Activated effector memory CD4-positive, alpha-beta T cell treated with anti-CD3 and anti-CD28 coated beads, Interleukin-2, amount 50 U/mL, for 16 hours (primary cell): ENCODE data around the gene MSI2.

Experiments
- DNase-seq: peaks from one replicate; pipeline ENCODE4 v3.0.0-alpha.2; 2020

The MSI2 gene

DNA sequence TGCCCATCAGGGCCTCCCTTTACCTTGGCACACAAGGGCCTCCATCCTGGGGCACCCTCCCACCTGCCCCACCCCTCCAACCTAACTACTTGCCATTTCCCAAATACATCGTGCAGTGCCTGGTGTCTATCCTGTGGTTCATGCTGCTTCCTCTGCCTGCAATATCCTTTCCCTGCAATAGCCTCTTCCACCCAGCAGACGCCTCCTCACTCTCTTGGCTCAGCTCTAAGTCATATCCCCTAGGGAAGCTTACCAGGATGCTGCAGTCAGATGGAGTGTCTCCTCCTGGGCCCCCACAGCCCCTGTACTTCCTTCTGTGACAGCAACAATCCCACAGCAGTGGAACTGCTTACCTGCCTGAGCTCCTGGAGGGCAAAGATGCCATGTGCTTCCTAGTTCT is 452.1 kb downstream of the MSI2 start:
- DNase-seq, result peak; percentile 41

DNA sequence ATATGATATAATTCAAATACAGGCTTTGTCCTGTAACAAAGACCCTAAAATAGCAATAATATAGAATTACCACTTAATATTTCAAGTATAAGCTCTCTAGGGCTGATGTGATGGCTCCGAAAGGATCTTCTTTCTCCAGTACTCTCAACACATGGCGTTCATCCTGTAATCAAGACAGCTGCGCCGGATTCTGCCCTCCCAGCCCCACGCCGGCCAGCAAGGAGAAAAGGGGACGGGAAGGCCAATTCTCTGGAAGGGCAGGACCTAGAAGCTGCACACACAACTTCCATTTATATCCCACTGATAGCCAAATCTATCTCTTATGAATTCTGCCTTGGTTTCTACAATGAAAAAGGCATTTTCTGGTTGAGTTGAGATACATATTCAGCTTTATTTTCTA is 456.8 kb downstream of the MSI2 start:
- DNase-seq, result no peak

DNA sequence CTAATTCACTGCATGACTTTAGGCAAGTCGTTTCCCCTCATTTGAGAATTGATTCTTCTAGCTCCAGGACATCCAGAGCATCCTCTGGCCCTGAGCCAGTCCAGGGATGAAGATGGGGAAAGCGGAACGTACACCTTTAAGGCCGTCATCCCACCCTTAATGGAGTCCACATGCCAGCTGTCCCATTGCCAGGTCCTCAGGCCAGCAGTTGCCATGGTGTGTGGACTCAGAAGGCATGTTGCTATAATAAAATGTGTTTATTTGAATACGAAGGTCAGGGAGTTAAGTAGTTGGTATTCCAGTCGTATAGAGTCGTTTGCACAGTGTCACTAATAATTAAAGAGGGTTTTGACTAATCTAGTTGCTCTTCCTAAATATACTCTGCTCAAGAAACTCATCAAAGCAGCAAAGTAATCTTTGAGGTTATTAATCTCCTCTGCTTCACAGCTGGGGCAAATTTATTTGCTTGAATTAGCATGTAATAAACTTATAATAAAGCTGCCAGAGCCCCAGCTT is 458.4 kb downstream of the MSI2 start:
- no peak for DNase-seq

DNA sequence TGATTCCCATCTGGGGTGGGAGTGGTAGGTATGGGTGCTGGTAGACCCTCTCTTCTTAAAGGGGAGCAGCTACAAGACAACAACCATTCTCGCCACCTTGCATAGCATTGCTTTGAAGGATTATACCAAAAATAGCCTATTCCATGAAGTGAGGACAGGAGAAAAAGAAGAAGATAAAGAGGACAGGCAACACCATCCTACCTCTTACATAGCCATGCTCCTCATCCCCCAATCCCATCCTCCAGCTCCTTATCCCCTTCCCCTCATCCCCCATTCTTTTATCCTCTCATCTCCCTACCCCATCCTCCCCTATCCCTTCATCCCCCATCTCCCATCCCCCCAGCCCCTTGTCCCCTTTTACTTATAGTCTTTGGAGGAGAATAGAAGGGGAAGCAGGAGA is 459.7 kb downstream of the MSI2 start:
- no peak for DNase-seq

DNA sequence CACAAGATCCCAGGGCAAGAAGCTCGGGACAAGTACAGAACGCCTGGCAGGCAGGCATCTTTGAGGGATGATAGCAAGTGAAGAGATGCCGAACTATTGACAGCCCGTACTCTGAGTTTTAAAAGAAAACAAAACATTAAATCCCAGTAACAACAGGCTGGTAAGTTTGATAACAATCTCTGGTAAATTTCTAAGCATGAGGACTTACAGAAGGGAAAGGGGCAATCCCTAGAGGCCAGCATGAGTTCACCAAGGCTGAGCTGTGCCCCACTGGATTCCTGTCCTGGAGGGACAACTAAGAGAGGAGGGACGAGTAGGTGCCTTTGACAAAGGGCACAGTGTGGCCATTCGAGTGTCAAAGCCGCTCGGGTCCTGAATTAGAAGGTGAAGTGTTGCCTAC is 462.6 kb downstream of the MSI2 start:
- DNase-seq, result no peak

DNA sequence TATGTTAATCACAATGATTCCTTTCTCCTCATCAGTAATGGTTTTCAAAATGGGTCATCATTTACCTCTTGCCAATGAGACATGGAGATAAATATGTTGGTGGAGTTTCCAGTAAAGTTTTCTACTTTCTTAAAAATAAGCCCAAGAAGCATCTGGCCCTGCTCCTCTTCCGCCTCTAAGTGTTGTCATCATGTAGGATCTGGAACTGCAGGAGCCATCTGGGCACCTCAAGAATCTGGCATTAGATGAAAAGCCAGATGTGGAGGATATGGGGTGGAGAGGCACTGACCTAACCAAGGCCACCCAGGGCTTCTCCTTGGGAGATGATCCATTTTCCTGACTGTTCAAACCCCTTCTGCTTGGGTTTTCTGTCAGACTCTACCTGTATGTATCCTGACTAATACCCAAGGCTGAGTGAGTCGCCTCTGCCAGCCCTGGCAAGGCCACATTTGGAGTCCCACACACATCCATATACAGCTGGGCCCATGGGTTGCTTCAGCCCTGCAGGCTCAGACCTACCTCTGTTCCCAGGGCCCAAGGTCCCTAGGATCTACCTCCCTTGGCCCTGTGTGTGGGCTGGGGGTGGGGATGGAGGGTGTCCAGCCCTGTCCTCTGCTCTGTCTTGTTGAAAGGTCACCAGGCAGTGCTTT is 464.2 kb downstream of the MSI2 start:
- DNase-seq, result peak; percentile 53

DNA sequence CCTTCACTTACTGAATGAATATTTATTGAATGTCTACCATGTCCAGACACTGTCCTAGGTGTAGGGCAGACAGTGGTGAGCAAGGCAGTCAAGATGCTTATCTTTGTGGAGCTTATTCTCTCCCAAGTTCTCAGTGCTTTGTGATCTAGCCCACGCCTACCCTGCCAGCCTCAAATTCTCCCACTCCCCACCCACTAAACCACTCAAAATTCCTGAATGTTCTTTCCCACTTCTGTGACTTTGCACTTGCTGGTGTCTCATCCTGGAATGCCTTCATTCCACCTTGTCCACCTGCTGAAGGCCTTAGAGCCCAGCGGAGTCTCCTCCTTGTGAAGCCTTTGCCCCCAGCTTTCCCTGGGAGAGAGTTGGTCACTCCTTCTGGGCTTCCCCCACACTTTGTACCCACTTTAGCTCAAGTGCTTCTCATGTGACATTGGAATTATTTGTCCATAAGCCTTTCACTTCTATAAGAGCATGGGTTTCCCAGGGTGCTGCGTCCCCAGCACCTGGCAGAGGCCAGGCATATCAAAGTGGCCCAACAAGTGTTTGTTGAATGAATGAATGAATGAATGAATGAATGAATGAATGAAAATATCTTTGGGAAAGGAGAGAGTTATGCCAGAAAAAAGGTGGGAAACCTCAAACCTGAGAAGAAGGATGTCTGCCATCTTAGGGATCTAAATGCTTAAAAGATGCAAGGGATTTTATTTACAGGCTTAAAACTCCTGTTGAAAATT is 465.8 kb downstream of the MSI2 start:
- DNase-seq, result no peak

DNA sequence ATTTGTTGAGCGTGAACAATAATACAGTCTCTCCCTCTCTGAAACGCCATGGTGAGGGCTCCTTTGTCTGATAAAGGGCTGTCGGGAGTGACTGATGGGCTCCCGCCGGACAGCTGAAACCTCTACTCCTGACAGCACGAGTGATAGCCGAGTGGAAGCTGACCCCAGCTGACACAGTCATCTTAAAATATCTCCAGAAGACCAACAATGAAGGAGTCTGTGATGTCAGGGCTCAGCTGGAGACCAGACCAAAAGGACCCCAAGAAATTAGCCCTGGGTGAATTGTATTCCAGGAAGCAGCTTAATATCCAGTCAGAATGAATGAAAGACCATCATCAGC is 466.4 kb downstream of the MSI2 start:
- no peak for DNase-seq

DNA sequence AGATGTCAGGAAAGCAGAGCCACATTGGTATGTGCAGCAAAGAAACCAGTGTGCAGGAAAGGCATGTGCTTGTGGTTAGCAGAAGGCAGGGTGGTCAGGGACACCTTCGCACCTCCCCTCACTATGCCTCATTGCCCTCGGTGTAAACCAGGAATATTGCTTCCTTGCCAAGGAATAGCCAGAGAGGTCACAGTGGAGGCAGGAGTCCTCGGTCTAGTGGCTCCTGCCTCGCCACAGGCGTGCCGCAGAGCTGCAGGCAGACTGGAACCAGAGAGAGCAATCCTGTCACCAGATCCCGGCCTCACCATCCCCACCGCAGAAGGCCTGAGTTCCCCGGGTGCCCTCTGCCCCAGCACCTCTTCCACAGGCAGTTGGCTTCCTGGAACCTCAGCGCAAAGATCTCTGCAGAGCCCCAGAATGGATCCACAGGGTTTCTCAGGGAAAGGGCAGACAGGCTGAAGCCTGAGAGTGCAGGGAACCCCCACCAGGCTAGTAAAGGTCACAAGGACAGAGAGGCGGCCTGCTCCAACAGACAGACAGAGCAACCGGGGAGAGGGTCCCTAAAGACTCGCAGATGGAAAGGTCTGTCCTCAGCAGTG is 467.2 kb downstream of the MSI2 start:
- peak; percentile 37 for DNase-seq

DNA sequence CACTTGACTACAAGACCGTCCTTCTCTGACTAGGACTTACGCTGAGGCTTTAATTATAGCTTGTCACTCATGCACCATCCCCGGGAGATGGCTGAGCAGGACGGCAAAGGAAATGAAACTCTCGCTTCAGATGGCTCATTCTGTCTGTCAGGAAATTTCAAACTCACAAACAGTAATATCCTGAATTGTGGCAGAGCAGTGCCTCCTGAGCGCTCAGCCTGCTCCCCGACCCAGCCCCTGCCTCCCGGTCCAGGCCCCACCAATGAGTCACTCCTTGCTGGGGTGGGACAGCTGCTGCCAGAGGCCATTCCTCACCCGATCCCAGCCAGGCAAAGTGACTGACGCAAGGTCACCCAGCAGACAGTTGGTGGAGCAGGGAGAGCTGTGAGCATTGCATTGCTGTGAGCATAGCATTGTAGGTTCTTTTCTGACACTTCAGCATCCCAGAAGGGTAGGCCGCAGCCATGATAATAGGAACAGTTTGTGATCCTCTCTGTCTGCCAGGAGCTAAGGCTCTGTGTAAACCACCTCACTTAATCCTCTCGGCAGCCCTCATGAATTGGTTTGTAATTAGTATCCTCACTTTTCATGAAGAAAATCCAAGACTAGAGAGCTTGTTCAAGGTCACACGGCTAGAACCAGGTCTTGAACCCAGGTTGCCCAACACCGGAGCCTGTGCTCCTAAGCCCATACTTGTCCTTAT is 467.9 kb downstream of the MSI2 start:
- DNase-seq, result no peak

DNA sequence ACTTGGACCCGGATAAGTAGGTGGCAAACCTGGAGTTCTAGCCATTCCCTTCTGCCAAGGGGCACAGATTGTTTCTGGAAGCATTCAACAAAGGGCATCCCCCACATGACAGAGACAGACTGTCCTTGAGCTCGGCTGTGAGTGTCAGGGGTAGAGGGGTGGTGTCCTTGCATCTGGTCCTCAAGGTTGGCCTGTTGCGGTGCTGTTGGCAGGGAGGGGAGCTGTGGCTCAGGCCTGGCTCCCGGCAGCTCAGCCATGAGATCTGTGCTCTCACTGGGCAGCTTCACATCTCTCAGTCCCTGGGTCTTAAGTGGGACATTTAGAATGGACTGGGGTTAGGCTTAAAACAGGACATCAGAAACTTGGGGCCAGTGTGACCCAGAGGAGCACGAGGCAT is 468.4 kb downstream of the MSI2 start:
- DNase-seq, result peak; percentile 30

DNA sequence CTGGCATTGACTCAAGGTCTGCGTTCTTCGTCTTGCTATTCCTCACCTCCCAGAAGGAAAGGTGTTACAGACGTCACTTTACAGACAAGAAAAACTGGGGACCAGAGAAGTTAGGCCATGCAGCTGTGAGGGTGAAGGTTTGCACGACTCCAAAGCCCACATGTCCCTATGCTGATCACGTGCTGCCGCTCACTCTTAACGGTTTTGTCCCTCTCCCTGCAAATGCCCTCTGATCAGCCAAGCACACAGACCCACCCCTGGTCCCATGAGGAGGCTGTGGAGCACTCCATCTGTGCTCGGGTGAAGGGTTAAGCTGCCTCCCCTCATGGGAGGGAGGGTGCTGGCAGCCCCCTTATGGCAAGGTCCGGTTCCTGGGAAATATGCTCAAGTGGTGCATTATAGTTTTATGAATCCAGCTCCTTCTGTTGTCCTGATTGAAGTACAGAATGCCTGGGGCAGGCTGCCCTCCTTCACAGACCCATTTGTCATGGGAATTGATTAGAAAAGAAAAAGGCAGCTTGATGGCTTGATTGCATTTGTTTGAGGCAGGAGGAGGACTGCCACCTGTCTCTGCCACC is 470.0 kb downstream of the MSI2 start:
- DNase-seq, result no peak

DNA sequence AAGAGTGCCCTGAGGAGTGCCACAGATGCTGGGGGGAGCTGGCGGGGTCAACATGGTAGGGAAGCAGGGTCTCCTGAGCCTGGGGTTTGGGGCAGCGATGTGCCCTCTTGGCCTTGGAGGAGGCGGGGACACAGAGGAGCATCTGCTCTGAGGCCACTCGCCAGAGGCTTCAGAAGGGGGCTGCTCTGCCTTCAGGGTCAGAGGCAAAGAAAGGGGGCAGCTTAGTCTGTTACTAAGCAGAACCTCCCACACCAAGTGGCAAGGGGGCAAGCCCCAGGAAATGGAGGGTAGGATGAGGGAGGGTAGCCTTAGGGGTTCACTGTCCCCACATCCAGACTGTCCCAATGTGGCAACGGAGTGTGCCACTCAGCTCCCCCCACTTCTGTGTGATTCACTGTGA is 470.5 kb downstream of the MSI2 start:
- DNase-seq, result no peak

DNA sequence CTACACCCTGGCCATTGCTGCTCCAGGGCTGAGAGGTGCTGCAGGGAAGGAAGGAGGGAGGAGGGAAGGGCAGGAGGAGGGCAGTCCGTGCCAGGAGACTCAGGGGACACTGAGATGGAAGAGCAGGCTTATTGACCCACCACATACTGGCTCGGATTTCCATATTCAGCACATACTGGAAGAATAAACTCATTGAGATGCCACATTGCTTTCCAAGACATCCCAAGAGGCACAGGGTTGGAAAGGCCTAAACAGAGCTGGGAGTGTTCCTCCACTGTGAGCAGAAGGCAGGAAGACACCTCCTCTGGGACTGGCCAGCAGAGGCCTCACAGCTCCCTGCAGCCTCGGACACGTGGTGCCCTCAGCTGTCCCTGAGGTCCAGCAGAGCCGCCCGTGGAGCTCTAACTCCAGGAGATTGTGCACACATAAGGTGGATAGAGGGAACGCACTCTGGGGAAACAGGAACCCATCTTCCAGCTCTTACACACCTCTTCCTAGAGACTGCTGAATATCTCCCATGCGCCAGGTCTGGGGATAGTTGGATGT is 471.4 kb downstream of the MSI2 start:
- no peak for DNase-seq

DNA sequence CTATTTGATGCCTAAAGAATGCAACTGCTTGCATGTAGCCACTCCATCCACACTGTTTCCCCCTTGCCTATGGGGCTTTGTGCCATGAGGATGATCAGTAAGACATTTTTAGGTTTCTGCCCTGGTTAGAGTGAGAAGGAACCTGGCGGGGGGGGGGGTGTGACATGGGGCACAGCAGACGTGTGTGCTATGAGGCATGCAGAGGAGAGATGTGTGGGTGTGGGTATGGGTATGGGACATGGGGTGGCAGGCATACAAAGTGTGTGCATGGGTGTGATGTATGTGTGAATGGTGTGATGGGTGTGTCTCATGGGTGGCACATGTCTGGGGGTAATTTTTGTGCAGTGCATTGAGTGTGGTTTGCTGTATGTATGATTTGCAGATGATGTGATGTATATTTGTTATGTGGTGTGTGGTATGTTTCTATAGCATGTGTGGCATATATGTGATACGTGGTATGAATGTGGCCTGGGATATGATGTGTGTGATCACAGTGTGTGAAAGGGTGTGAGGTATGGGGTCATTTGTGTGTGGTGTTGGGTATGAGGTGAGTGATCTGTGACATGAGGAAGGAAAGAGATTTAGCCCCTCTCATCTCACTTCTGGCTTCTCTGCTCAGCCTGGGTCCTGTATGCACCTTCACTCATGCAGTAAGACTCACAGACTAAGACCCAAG is 473.8 kb downstream of the MSI2 start:
- no peak for DNase-seq

DNA sequence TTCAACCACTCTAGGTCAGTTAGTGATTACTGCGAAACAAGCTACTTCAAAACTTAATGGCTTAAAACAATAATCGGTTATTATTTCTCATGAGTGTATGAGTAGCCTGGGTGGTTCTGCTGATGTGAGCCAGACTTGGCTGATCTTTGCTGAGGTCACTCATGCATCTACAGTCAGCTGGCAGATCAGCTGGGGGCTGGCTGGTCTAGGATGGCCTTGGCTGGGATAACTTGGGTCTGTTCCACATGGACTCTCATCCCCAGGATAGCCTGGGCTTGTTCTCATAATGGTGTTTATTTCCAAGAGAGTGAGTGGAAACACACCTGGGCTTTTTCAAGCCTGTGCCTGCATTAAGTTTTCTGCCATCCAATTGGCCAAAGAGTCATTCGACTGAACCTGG is 475.7 kb downstream of the MSI2 start:
- DNase-seq, result no peak

DNA sequence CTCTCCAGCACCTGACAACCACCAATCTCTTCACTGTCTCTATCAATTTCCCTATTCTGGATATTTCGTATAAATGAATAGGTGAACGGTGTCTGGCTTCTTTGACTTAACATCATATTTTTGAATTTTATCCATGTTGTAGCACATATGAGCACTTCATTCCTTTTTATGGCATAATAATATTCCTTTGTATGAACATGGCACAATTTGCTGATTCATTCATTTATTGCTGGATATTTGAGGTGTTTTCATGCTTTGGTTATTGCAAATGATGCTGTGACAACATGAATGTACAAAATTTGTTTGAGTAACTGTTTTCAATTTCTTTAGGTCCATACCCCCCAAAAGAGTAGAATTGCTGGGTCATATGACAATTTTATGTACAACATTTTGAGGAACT is 476.8 kb downstream of the MSI2 start:
- DNase-seq, result no peak
